Stomach (tissue), 9 donors: ENCODE results near the gene MCC. TPM values are rescaled to one million over a fixed set of nuclear protein-coding genes. Genes with fewer than 3 reads are reported as not detected.

Experiments
- DNase-seq, 2 donors: peaks; one replicate each; pipeline versions ENCODE4 v3.0.0 to v3.0.0-alpha.2; 2013 to 2019
- H3K27ac ChIP-seq, 5 donors: fragments of 200-600 bp in 4 of 5; sonication (generic) in 4 of 5; one replicate each; pipeline ENCODE4 v1.5.1; 2013 to 2019; ENCODE audit warnings: mild to moderate bottlenecking in 1 of 5, moderate library complexity in 1 of 5
- H3K27me3 ChIP-seq, 3 donors: fragments of 200-600 bp; sonication (generic); one replicate each; pipeline ENCODE4 v1.5.1; 2017 to 2019; ENCODE audit warnings: mixed run types in 1 of 3
- H3K36me3 ChIP-seq, 4 donors: fragments of 200-600 bp; sonication (generic); 1 replicate in 3 of 4; 2 replicates in 1 of 4; pipeline ENCODE4 v1.5.1; 2016 to 2019
- H3K4me1 ChIP-seq, 4 donors: fragments of 200-600 bp; sonication (generic); one replicate each; pipeline ENCODE4 v1.5.1; 2016 to 2019
- H3K4me3 ChIP-seq, 4 donors: fragments of 200-600 bp; sonication (generic) in 3 of 4; one replicate each; pipeline ENCODE4 v1.5.1; 2016 to 2019; ENCODE audit warnings: mild to moderate bottlenecking in 1 of 4
- H3K9me3 ChIP-seq, 4 donors: fragments of 200-600 bp; sonication (generic); one replicate each; pipeline ENCODE4 v1.5.1; 2016 to 2019
- CTCF ChIP-seq, 7 experiments: fragments of 450-650 bp in 4 of 7; fragments of 200-600 bp in 3 of 7; sonication (generic) in 3 of 7; IDR thresholded peaks; one replicate each; pipeline ENCODE4 v1.5.1; 2016 to 2019; ENCODE audit warnings: antibody characterized with exemption in 7 of 7, control low read depth in 2 of 7, mild to moderate bottlenecking in 1 of 7
- EP300 ChIP-seq: sonication (generic); formaldehyde crosslinking; IDR thresholded peaks from one replicate; pipeline ENCODE4 v1.6.1; 2017; ENCODE audit warnings: antibody characterized with exemption
- POLR2A ChIP-seq, 4 donors: fragments of 450-650 bp; IDR thresholded peaks; one replicate each; pipeline ENCODE4 v1.6.1; 2016; ENCODE audit warnings: antibody characterized with exemption in 4 of 4, control low read depth in 2 of 4, mild to moderate bottlenecking in 1 of 4, moderate library complexity in 1 of 4
- POLR2AphosphoS5 ChIP-seq, 3 donors: sonication (generic); formaldehyde crosslinking; IDR thresholded peaks; one replicate each; pipeline ENCODE4 v1.6.1; 2016; ENCODE audit warnings: antibody characterized with exemption in 3 of 3
- WGBS, 5 donors: extraction: QIAGEN DNeasy Blood & Tissue Kit in 3 of 5; methylation state at CpG; one replicate each; pipeline versions ENCODE4 v1.1.5 to v1.1.7; 2013 to 2018; 5-methylcytosine and 5-hydroxymethylcytosine counted together
- intact Hi-C: fragments of 100-400 bp; cut with DNase I; formaldehyde crosslinking; loops from one replicate; pipeline ENCODE4 v1.15.1; 2023; ENCODE audit warnings: low total_unique reads
- polyA plus RNA-seq, 3 donors: library from polyadenylated mRNA; stranded (reverse); fragments of 200-250 nt; gene quantifications; one replicate each; pipeline ENCODE4 v1.2.3, GENCODE V29; 2013
- total RNA-seq, 5 donors: library from RNA; depleted of rRNA; stranded (reverse); fragments of >200 nt; gene quantifications; one replicate each; pipeline versions ENCODE4 v1.1.0 to v1.2.3, GENCODE V29; 2014 to 2016
- donor health status: healthy with polysubstance abuse.
- donor health status: Bipolar disorder and iron deficiency.
- donor health status: healthy.

MCC gene
- total and polyA plus RNA-seq, 8 donors, result 3.8 to 35.1 (median 8.9) TPM

- no peaks in the 10 kb centered on the region for H3K9me3 ChIP-seq
- intact Hi-C loops, result no loop called here
- H3K27me3 ChIP-seq, result peaks cover 0 to 8% (median 0%) of the 10 kb centered on the region in 3 donors
- no peaks in the 10 kb centered on the region for H3K4me1 ChIP-seq
- no peak for DNase-seq
- H3K36me3 ChIP-seq, result no peaks in the 10 kb centered on the region
- no peak overlapping the region for H3K4me3 ChIP-seq
- H3K27ac ChIP-seq, result no peak overlapping the region
- WGBS, 5 donors, result 87 to 100% (median 98%) methylated on average over 1 of the region's 1 CpG
- TF ChIP-seq EP300, result no peak
- TF ChIP-seq CTCF (IDR thresholded peaks at IDR 0.05), result no peak
- TF ChIP-seq POLR2AphosphoS5 (IDR thresholded peaks at IDR 0.05), result no peak
- no peak for TF ChIP-seq POLR2A (IDR thresholded peaks at IDR 0.05)
These were observed 140.7 kb downstream of the MCC start for GRCh38 chr5:113347572-113347971.

- 73 to 80% (median 78%) methylated on average over 5 of the region's 5 CpGs for WGBS, 5 donors
- H3K9me3 ChIP-seq, result no peaks in the 10 kb centered on the region
- TF ChIP-seq CTCF (IDR thresholded peaks at IDR 0.05) (no peak), EP300 (no peak), POLR2AphosphoS5 (IDR thresholded peaks at IDR 0.05) (no peak), POLR2A (IDR thresholded peaks at IDR 0.05) (no peak)
- H3K36me3 ChIP-seq, result no peaks in the 10 kb centered on the region
- no peak overlapping the region for H3K27ac ChIP-seq
- no peak for DNase-seq
- H3K4me1 ChIP-seq, result no peaks in the 10 kb centered on the region
- no peak overlapping the region for H3K4me3 ChIP-seq
- intact Hi-C loops, result no loop called here
- H3K27me3 ChIP-seq, result peaks cover 0 to 8% (median 0%) of the 10 kb centered on the region in 3 donors
These were observed 143.0 kb downstream of the MCC start for GRCh38 chr5:113344973-113345940.

- no peak for DNase-seq
- Histone ChIP-seq H3K27me3 (peaks cover 0 to 8% (median 0%) of the 10 kb centered on the region in 3 donors), H3K9me3 (no peaks in the 10 kb centered on the region), H3K36me3 (no peaks in the 10 kb centered on the region), H3K27ac (no peak overlapping the region), H3K4me1 (no peaks in the 10 kb centered on the region), H3K4me3 (no peak overlapping the region)
- 45 to 65% (median 50%) methylated on average over 3 of the region's 3 CpGs for WGBS, 5 donors
- no peak for TF ChIP-seq CTCF (IDR thresholded peaks at IDR 0.05)
- no peak for TF ChIP-seq POLR2AphosphoS5 (IDR thresholded peaks at IDR 0.05)
- no peak for TF ChIP-seq EP300
- TF ChIP-seq POLR2A (IDR thresholded peaks at IDR 0.05), result no peak
- intact Hi-C loops, result no loop called here
These were observed 144.9 kb downstream of the MCC start for GRCh38 chr5:113343343-113343742.

GRCh38 chr5:113340537-113340936 is 147.7 kb downstream of the MCC start:
- DNase-seq, result no peak
- intact Hi-C loops, result no loop called here
- 44 to 73% (median 50%) methylated on average over 2 to 7 of the region's 7 CpGs for WGBS, 5 donors
- TF ChIP-seq POLR2A (IDR thresholded peaks at IDR 0.05) (no peak), POLR2AphosphoS5 (IDR thresholded peaks at IDR 0.05) (no peak), EP300 (no peak), CTCF (IDR thresholded peaks at IDR 0.05) (no peak)
- Histone ChIP-seq H3K27ac (no peak overlapping the region), H3K4me1 (no peaks in the 10 kb centered on the region), H3K27me3 (peaks cover 0 to 13% (median 0%) of the 10 kb centered on the region in 3 donors), H3K4me3 (no peak overlapping the region), H3K9me3 (no peaks in the 10 kb centered on the region), H3K36me3 (no peaks in the 10 kb centered on the region)
